Muscle layer of colon (tissue), 2 donors: ENCODE results near the gene KIN.

Experiments used
- H3K27ac ChIP-seq: one replicate; pipeline ENCODE4 v1.7.0; 2013; ENCODE audit warnings: low read depth, mild to moderate bottlenecking, low read length, moderate library complexity
- H3K27me3 ChIP-seq, 2 donors: one replicate each; pipeline ENCODE4 v1.7.0; 2013; ENCODE audit warnings: low read length in 2 of 2, mild to moderate bottlenecking in 2 of 2; ENCODE audit not compliant: insufficient read depth in 2 of 2, control insufficient read depth in 1 of 2
- H3K36me3 ChIP-seq: one replicate; pipeline ENCODE4 v1.7.0; 2013; ENCODE audit warnings: mild to moderate bottlenecking, low read length; ENCODE audit not compliant: insufficient read depth
- H3K4me1 ChIP-seq: one replicate; pipeline ENCODE4 v1.7.0; 2013; ENCODE audit warnings: mild to moderate bottlenecking, low read length; ENCODE audit not compliant: insufficient read depth
- H3K4me3 ChIP-seq, 2 donors: one replicate each; pipeline ENCODE4 v1.7.0; 2013; ENCODE audit warnings: low read length in 2 of 2, low read depth in 1 of 2, mild to moderate bottlenecking in 1 of 2, moderate library complexity in 1 of 2
- H3K9ac ChIP-seq: one replicate; pipeline ENCODE4 v1.7.0; 2013; ENCODE audit warnings: low read length
- H3K9me3 ChIP-seq: one replicate; pipeline ENCODE4 v1.7.0; 2013; ENCODE audit warnings: mild to moderate bottlenecking, low read length
- donor health status: abdominal sarcoma.
- donor health status: Adenocarcinoma of cecum.

Gene KIN

DNA sequence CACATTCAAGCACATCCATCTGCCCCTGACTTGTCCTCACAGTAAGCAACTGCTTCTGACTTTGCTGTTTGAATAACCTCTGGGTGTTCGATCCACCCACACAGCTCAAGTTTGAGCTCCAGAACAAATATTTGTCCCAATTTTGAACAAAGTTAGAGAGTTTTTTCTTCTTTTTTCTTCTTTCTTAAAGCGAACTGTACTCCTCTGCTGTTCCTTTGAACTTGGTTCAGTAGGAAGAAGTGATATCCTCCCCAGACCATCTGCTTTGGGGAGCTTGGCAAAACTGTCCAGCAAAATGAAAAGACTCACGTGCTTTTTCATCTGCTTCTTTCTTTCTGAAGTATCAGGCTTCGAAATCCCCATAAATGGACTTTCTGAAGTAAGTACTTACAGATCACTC, 84.7 kb downstream of the KIN start, which contains the start of gene ITIH2:
ITIH2 (plus strand) TSS at position 177 of the 400 bp plus-strand sequence; CDS start at position 296, 119 bp downstream.
- Histone ChIP-seq H3K36me3 (no peaks in the 10 kb centered on the region), H3K9me3 (no peaks in the 10 kb centered on the region), H3K27me3 (no peaks in the 10 kb centered on the region), H3K27ac (no peak within 1 kb of the TSS), H3K4me1 (peaks cover 12% of the 10 kb centered on the region), H3K4me3 (no peak within 1 kb of the TSS), H3K9ac (no peak within 1 kb of the TSS)

DNA sequence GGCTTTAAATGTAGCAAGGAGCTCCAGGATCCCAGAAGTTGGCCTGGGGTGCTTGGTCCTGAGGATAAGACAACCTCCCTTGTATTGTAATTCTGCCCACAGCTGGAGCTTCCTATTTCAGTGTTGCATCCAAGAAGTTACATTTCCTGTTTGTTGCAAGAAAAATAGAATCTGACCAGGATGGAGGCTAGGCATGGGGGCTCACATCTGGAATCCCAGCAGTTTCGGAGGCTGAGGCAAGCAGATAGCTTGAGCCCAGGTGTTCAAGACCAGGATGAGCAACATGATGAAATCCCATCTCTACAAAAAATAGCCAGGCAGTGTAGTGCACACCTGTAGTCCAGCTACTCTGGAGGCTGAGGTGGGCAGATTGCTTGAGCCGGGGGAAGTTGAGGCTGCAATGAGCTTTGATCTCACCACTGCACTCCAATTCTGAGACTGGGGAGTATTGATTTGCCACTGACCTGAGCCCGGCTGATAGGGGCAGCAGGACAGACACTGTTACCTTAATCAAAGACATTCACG, 85.4 kb downstream of the KIN start:
- H3K9ac ChIP-seq, result no peak overlapping the region
- H3K4me3 ChIP-seq, result no peak overlapping the region
- no peaks in the 10 kb centered on the region for H3K36me3 ChIP-seq
- no peak overlapping the region for H3K27ac ChIP-seq
- H3K27me3 ChIP-seq, result no peaks in the 10 kb centered on the region
- no peaks in the 10 kb centered on the region for H3K9me3 ChIP-seq
- peaks cover 12% of the 10 kb centered on the region for H3K4me1 ChIP-seq

DNA sequence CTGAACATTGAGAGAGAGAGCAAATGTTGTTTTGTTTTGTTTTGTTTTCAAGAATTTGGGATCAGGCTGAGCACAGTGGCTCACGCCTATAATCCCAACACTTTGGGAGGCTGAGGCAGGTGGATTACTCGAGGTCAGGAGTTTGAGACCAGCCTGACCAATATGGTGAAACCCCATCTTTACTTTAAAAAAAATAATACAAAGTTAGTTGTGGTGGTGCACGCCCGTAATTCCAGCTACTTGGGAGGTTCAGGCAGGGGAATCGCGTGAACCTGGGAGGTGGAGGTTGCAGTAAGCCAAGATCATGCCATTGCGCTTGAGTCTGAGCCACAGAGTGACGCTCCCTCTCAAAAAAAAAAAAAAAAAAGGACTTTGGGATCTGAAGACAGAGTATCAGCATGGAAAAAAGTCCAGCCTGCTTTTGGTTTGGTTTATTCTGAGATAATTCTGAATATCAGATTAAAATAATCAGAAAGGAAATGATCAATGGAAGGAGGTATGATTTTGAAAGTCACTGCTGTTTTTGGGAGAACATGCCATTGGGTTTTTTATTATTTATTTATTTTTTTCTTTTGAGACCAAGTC, 86.5 kb downstream of the KIN start:
- no peaks in the 10 kb centered on the region for H3K27me3 ChIP-seq
- H3K27ac ChIP-seq, result no peak overlapping the region
- H3K9me3 ChIP-seq, result no peaks in the 10 kb centered on the region
- no peaks in the 10 kb centered on the region for H3K36me3 ChIP-seq
- no peak overlapping the region for H3K9ac ChIP-seq
- peaks cover 18% of the 10 kb centered on the region for H3K4me1 ChIP-seq
- no peak overlapping the region for H3K4me3 ChIP-seq
